Epithelial cell of proximal tubule (primary cell): ENCODE results near the gene VSTM4. TPM values are rescaled to one million over a fixed set of nuclear protein-coding genes. Genes with fewer than 3 reads are reported as not detected.

ENCODE experiments used
- DNase-seq: peaks from one replicate; pipeline ENCODE4 v3.0.0-alpha.2; 2011; ENCODE audit warnings: low read depth
- H3K4me3 ChIP-seq: 2 replicates; pipeline ENCODE4 v1.5.1; 2011; ENCODE audit warnings: low read depth, mild to moderate bottlenecking, low read length
- CTCF ChIP-seq: conservative IDR thresholded peaks from 2 replicates; pipeline ENCODE4 v1.5.1; 2012; ENCODE audit warnings: low read depth, mild to moderate bottlenecking, low read length
- total RNA-seq: library from RNA; depleted of rRNA; stranded (reverse); fragments of >200 nt; gene quantifications from 2 replicates; pipeline ENCODE4 v1.2.3, GENCODE V29; 2015

VSTM4 gene
- total RNA-seq, 1 donor from 2014 or later = 0.40 TPM

GRCh38 chr10:49005270-49005669 lies 110.1 kb downstream of the VSTM4 start:
- no peak for TF ChIP-seq CTCF
- no peak overlapping the region for H3K4me3 ChIP-seq
- no peak for DNase-seq

GRCh38 chr10:49001870-49002672 lies 113.3 kb downstream of the VSTM4 start:
- no peak overlapping the region for H3K4me3 ChIP-seq
- DNase-seq = no peak
- TF ChIP-seq CTCF = no peak

DNA sequence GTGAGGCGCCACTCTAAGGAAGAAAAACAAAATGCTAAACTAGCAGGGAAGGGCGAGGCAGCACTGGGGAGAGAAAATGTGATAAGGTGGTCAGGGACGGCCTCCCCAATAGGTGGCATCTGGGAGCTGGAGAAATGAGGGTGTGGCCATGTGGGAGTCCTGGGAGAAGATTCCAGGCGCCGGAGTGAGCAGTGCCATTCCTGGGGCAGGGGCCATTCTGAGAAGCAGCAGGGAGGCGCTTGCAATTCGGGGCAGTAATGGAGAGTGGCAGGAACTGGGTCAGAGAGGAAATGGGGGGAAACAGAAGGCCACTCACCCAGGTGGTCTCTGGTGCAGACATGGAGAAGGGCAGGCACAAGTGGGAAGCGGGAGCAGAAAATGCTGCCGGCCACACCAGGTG lies 113.9 kb downstream of the VSTM4 start:
- DNase-seq = no peak
- TF ChIP-seq CTCF = peak; percentile 20
- no peak overlapping the region for H3K4me3 ChIP-seq

DNA sequence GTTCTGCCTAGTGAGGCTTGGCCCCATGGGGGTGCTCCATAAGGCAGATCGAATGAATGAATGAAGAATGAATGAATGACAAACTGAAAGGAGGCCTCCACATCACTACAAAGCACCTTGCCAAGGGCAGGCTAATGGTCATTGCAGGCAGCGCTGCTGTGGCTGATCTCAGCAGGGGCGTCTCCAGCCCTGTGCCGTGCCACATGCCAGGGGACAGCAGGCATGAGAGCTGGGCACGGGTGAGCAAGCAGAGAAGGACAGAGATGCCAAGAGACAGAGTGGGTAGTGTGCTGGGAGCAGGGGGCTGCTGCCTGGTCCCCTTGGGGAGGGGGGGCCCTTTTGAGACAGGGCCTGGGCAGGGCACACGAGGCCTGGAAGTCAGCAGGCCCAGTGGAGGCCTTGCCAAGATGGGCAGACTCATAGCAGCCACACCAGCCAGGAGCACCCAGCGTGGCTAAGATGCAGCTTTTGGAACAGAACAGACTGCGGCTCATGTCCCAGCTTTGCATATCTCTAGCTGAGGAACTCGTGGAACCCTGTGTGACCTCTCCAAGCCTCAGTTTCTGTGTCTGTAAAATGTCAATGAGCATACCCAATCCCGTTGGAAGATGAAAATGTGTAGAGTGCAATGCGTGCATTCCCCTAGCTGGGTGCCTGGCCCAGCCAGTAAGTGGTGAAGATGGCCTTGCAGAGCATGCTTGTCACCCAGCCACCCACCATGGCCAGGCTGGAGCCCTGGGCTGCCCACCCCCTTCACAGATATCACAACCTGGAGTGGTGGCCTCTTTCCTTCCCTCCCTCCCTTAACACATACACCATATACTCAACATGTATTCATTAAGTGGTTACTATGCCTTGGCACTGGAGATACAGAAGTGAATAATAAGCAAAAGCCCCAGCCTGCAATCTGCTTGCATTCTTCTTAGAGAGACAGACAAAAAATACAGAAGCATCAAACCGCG lies 114.6 kb downstream of the VSTM4 start:
- no peak for DNase-seq
- TF ChIP-seq CTCF = no peak
- H3K4me3 ChIP-seq = no peak overlapping the region

DNA sequence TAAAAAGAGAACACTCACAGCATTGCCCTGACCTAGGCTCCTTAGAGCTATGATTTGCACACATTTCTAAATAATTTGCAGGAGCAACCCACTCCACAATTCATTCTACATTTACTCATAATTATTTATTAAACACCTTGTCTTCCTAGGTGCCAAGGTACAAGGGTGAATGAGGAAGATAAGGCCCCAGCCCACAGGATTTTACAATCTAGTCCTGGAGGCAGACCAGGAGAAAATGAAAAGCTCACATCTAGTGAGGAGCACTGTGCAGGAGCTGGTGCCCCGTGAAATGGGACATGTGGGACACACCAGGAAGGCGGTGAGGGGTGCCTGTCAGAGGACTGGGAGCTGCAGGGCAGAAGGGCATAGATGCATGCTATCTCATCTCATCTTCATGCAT lies 116.0 kb downstream of the VSTM4 start:
- no peak overlapping the region for H3K4me3 ChIP-seq
- DNase-seq = no peak
- TF ChIP-seq CTCF = no peak

- H3K4me3 ChIP-seq = no peak overlapping the region
- no peak for DNase-seq
- TF ChIP-seq CTCF = no peak
Measured at GRCh38 chr10:48996329-48996728, 119.0 kb downstream of the VSTM4 start.
